Activated CD4-positive, alpha-beta T cell treated with anti-CD3 and anti-CD28 coated beads for 48 hours (primary cell): ENCODE results near the gene LSM4.
A peak's percentile ranks its signal among the peaks of the same experiment; 100 is the strongest.

Experiments used
- DNase-seq: peaks from one replicate; pipeline ENCODE4 v3.0.0-alpha.2; 2020

Gene LSM4

DNA sequence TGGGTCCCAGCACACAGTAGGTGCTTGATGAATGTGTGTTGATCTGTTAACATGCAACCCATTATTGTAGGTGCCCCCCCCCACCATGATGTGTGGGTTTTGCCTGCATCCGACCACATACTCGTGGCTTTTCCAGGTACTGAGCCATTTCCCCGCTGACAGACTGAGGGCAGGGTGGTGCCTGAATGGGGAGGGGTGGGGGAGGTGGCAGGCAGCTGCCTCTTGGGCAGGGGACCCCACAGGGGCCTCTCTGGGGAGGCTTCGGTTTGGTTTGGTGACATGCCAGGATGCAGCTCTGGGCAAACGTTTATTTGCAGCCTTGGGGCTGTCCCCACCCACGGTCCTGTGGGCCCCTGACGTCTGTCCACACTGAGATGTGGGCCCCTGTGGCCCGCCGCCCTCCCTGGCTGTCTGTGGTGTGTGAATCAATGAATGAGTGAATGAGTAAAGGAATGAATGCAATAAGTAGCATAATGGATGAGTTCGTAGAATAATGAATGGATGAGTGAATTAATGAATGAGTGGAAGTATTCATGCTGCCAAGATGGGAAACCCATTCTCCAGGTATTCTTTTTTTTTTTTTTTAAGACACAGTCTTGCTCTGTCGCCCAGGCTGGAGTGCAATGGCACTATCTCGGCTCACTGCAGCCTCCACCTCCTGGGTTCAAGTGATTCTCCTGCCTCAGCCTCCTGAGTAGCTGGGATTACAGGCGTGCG is 32.4 kb downstream of the LSM4 start:
- DNase-seq, result peak; percentile 96

DNA sequence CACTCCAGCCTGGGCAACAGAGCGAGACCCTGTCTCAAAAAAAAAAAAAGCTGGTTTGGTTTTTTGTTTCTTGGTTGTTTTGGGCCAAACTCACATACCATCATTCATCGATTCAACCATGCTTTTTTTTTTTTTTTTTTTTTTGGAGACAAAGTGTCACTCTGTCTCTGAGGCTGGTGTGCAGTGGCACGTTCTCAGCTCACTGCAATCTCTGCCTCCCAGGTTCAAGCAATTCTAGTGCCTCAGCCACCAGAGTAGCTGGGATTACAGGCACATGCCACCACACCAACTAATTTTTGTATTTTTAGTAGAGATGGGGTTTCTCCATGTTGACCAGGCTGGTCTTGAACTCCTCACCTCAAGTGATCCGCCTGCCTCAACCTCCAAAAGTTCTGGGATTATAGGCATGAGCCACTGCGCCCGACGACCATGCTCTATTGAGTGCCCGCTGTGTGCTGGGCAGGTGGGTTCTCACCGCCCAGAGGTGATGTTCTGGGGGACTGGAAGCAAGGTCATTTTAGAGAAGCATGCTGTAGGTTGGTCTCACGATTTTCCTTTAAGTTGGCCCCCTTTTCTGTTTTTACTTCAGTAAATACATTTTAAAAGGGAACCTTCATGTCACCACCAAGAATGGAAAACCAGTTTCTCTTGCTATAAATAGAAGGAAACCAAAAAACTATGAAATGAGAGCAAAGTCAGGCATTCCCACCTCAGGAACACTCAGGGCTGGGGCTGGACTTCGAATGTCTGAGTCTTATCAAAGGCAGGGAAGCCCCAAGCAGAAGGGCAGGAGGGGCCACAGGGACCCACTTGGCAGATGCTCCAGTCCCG is 33.2 kb downstream of the LSM4 start:
- no peak for DNase-seq

DNA sequence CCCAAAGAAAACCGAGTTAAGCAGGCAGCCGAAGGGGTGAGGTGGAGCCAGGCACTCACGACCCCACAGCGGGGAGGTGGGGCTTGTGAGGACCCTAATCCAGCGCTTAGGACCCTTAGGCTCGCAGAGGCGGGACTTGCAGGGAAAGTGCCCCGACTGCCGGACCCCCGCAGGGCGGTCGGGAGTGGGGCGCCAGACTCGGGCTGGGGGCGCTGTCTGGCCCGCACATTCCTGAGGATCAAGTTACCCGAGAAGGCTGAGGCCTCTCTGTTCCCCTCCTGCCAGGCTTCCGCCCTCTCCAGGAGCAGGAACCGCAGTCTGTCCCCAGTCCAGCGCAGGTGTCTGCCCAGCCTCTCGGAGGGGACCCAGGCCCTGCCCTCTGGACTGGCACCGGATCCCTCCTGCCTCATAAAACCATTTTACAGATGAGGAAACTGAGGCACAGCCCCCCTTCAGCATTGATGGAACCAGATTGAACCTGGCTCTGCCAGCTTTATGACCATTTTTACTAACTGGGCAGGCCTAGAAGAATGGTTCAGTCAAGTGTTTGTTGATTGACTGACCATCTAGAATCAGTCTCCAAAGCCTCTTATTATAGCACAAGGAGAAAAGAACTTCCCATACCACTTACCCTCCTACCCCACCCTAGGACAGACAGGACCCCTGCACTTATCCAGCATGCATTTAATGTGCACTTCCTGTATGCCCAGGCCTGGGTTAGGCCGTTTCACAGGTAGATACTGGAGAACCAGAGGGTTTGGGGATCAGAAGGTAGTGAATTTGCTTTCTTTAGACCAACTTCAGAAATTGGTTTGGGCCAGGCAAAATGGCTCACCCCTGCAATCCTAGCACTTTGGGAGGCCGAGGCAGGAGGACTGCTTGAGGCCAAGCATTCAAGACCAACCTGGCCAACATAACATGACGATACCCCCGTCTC is 34.8 kb downstream of the LSM4 start:
- DNase-seq, result no peak

DNA sequence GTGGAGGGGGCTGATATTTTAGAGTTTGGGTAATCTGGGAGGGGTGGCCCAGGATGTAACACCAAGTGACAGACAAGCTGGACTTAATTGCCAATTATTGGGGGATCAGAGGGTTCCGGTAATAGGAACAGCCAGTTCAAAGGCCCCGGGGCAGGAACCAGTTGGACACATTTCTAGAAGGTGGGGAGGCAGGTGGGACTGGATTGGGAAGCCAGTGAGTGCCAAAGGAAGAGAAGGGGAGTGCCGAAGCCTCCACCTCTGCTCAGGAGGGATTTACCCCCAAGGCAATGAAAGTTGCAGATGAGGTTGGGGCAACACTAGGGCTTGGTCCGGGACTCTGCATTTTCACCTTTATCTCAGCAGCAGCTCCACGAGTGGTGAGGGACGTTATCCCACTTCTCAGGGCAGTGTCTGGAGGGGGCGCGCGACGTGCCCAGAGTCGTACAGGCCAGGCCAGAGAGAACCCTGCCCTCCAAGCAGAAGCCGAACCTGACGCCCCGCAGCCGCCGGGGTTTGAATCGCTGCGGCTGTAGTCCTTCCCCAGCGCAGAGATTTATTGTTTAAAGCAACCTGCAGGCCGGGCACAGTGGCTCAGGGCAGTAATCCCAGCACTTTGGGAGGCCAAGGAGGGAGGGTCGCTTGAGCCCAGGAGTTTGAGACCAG is 35.8 kb downstream of the LSM4 start:
- DNase-seq, result no peak

DNA sequence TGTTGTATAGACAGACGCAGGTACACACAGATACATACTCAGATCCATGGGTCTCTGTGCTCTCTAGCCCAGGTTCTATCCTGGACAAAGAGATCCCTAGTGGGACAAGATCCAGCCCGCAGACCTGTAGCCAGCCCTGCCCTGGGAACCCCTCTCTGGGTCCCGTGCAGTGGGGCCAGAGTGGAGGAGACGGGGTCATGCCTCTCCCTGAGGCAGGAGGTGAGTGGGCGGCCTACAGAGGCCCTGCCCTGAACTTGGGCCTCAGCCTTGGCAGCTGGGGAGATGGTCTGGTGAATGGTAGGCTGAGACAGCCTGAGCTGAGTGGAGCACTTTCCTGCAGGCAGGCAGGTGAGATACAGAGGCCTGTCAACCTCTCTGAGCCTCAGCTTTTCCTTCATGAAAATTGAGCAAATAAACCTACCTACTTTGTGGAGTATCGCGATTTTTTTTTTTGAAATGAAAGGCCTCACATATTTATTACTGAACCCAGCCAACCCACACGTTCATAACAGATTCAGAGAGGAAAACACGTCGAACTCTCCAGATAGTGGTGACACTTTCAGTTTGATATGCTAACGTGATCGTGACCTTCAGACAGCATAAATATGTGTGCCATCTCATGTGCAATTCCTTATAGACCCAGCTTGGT is 38.0 kb downstream of the LSM4 start:
- peak; percentile 78 for DNase-seq

DNA sequence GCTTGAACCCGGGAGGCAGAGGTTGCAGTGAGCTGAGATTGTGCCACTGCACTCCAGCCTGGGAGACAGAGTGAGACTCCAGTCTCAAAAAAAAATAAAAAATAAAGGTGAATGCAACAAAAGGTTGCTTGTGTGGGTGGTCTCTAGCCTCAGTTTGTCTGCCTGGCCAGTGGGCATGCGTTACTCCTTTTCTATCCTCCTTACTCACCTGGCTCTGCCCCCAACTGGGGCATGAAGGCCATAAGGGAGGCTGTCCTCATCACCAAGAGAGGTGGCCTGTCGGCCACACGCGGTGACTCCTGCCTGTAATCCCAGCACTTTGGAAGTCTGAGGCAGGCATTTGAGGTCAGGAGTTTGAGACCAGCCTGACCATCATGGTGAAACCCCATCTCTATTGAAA is 39.5 kb downstream of the LSM4 start:
- DNase-seq, result no peak

DNA sequence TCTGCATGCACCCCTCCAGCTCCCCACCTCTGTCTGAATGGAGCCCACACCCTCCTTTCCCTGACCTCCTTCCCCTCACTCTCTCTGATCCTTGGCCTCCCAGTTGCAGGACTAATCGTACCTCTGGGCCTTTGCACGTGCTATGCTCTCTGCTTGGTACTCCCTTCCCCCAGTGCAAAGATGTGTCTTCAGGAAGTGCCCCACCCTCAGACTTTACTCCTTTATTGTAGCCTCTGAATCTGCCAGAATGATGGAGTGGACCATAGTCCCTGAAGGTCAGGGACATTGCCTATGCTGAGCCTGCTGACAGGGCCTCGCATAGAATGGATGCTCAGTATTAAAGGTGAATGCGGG is 40.1 kb downstream of the LSM4 start:
- DNase-seq, result peak; percentile 48

DNA sequence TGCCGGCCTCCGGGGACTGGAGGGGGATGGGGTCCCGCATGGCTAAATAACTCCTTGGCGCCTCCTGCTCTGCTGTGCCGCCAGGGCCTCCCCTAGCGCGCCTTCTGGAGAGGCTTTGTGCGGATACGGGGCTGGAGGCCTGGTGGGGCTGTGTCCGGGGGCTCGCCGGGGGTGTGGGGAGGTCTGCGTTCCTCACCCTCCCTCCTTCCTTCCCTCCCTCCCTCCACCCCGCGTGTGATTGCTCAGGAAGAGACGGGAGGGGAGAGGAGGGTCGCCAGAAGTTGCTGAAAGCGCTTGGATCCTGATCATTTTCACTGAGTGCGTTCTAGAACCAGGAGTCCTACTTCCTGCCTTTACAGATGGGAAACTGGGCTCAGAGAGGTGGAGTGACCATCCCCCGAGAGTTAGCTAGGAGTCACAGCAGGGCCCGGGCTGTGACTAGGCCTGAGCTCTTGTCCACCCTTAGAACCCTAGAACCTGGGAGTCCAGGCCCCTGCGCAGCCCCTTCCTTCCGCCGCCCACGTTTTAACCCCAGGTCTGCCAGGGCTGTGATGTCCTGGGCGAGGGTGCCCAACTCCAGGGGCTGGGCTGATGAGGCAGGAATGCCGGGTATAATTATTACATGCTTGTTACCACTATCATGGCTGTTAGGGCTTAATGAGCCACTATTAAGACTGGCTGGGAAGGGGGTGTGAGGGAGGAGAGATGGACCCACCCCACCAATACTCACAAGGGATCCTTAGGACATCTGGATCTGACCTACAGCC is 40.7 kb downstream of the LSM4 start:
- DNase-seq, result peak; percentile 52

DNA sequence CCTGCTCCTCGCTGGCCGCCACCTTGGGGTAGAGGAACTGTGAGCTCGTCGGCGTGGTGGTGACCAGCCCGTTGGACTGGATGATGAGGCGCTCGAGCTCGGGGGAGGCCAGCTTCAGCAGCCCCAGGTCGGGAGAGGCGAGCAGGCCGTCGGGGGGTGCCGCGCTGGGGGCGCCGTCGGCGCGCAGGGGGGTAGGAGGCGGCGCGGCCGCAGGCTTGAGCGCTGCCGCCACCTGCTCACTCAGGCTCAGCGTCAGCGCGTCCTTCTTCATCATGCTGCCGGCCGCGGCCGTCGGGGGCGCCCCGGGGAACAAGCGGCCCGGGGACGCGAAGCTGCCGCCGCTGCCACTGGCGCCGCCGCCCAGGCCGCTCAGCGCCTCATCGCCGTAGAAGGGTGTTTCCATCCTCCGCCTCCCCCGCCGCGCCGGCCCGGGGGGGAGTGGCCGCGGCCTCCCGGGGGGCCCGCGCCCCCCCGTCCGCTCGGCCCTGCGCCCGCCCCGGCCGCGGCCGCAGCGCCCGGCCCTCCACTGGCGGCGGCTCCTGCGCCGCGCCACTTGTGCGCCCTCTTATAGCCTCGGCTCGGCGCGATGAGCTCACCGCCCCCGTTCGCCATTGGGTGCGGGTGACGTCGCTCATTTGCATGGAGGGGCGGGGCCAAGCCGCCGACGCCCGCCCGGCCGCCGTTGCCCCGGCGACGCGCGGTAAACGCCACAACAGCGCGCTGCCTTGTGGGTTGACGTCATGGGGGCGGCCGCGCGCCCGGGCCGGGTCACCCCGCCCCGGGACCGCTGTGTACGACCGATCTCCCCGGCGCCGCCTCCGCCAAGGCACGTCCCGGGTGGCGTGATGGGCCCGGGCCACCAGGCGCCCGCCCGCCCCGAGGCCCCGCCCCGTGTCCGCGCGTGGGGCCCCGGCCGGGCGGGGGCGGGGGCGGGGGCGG is 41.5 kb downstream of the LSM4 start, which contains the start of gene JUND:
Gene JUND, minus strand, starts transcription at position 541 of the 939 bp plus-strand sequence. Its CDS starts 138 bp downstream, at position 403.
- DNase-seq, result peak; percentile 98

DNA sequence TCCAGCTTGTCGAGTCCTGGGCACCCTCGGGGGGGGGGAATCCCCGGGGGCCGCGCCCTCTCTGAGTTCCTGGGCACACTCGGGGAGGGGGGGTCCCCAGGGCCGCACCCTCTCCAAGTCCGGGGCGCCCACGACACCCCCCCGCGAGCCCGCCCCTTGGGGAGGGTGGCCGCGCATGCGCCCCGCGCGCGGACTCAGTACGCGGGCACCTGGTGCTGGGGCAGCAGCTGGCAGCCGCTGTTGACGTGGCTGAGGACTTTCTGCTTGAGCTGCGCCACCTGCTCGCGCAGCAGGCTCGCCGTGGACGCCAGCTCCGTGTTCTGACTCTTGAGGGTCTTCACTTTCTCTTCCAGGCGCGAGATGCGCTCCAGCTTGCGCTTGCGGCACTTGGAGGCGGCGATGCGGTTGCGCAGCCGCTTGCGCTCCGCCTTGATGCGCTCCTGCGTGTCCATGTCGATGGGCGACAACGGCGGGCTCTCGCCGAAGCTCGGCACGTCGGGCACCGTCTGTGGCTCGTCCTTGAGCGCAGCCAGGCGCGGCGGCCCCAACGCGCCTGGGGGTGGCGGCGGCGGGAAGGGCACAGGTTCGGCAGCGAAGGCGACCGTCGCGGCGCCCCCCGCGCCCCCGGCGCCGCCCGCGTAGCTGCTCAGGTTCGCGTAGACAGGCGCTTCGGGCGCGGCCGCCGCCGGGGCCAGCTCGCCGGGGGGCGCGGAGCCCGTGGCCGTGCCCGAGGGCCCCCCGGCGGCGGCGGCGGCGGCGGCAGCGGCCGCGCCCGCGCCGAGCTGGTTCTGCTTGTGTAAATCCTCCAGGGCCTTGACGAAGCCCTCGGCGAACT is 42.4 kb downstream of the LSM4 start:
- DNase-seq, result peak; percentile 78

DNA sequence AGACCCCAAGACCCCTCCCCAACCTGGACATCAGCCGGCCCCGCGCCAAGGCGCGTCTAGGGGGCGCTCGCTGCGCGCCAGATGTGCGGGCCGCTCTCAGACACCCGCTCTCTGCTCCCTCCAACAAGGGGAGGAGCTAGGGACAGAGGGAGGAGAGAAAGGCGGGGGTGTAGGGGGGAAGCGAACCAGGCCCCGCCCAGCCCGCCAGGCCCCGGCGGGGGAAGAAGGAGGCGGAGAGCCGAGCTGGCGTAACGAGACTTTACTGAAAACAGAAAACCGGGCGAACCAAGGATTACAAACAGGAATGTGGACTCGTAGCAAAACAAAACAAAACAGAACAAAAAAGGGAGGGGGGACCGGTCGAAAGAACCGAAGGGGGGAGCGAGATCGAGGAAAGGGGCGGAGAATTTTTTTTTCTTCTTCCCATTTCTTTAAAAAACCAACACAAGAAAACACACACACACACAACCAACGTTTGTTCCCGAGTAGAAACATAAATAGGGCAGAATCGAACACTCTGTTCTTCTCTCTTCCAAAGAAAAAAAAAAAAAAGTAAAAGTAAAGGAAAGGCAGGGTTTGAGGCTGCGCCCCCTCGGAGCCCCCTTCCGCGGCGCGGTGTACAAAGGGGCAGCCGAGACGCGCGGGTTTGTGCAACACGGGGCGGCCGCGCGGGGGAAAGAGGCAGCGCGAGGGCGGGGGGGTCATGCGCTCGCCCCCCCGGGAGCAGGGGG is 43.2 kb downstream of the LSM4 start:
- peak; percentile 93 for DNase-seq

DNA sequence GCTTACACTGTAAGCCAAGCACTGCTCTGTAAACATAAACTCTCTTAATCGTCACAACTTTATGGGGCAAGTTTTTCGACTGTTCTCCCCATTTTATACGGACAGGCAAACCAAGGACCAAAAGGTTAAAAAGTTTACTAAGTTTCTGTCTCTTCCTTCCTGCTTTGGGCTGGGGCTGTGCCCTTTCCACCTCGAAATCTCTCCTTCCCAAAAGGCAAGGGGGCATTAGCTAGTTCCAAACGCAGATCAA is 43.7 kb downstream of the LSM4 start:
- no peak for DNase-seq

DNA sequence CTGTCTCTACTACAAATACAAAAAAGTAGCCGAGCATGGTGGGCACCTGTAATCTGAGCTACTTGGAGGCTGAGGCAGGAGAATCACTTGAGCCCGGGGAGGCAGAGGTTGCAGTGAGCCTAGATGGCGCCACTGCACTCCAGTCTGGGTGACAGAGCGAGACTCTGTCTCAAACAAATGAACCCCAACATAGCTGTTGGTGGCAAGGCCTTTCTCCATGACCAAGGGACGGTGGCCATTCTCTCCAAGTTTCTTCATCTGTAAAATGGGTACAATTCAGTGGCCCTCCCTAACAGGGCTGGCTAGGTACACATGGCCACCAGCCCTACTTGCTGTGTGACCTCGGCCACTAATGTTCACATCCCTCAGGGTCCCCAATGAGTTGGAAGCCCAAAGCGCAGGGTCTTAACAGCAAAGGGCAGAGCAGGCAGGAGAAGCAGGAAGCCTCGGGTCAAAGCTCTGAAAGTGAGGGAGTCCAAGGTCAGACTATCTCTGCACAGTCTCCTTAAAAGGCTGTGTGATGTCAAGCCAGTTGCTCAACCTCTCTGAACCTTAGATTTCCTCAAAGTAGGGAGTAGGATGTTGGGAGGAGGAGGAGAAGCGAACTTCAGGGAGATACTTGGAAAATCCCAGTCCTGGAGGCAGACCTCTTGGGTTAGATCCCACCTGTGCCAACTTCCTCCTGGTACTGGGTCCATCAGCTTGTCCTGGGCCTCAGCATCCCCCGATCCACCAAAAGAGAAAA is 44.2 kb downstream of the LSM4 start:
- DNase-seq, result peak; percentile 71

DNA sequence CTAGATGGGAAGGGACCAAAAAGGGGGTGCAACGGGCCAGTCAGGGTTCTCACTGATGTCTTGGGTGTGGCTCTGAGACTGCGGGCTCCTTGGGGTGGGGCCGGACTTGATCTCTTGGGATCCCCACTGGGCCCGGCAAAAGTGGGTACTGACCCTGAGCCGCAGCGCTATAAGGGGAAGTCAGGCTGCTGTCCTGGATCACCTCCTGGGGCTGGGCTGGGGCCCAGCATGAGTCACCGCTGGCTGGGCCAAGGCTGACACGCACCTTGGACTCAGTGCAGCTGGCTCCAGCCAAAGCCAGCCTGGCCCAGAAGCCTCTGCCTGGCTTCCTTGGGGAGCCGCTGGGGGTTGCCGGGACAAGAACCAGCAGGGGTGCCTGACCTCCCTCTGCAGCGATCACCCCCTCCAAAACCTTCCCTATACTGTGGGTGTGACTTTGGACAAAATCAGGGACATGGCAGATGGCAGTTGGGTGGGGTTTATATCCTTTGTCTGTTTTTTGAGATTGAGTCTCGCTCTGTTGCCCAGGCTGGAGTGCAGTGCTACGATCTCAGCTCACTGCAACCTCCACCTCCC is 48.0 kb downstream of the LSM4 start:
- no peak for DNase-seq

DNA sequence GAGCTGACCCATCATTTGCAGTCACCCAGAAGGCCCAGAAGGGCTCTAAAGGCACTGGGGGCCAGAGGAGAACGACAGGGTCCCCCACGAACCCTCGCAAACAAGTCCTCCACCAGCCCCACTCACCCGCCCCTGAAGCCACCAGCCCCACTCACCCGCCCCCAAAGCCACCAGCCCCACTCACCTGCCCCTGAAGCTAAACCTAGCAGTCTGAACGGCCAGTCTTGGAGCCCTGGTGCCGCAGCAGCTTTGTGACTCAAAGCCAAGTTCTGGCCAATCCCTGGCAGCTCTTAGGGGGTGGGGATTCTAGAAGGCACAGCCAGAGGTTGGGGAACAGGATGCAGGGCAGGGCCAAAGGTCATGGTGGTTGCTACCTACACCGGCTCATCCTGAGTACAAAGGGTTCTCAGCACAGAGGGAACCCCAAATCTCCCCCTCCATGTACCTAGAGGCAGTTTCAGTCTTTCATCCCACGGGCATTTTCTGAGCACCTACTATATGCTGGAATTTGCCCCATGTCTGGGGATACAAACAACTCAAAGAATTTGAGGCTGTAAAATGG is 48.6 kb downstream of the LSM4 start, which contains the start of gene IQCN:
Gene IQCN, minus strand, starts transcription at position 234 of the 562 bp plus-strand sequence. CDS start 4,974 bp downstream, outside the sequence.
- DNase-seq, result peak; percentile 43

DNA sequence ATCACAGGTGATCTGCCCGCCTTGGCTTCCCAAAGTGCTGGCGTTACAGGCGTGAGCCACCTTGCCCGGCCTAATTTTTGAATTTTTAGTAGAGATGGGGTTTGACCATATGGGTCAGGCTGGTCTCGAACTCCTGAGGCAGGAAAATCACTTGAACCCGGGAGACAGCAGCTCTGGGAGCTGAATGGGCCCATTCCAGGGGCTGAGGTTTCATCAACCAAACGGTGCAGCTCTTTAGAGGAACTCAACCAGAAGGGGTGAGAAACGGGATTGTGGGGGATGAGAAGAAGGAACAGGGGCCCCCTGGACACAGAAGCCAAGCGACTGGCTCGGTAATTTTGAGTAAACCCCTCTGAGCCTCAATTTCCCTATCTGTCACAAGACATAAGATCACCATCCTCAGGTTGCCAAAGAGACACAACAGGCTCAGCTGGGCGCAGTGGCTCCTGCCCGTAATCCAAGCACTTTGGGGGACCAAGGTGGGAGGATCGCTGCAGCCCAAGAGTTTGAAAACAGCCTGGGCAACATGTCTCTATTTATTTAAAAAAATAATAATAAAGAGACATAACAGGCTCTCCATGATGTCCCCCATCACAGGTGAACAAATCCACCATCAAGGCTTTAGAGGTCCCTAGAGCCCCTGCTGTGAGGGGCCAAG is 49.2 kb downstream of the LSM4 start:
- DNase-seq, result no peak

DNA sequence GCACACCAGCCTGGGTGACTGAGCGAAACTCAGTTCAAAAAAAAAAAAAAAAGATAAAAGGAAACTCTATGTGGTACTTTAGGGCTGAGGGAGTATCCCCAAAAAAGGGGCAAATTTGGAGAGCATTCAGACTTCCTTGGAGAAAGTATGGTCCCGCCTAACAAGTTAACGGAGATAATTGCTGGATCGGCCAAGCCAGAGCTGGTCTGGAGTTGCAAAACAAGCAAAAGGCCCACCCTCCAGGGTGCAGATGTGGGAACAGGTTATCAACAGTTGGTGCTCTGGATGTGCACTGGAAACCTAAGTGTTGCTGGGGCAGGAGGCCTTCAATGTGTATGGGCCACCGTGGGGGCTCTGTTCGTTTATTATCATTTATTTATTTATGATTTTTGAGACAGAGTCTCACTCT is 51.4 kb downstream of the LSM4 start:
- DNase-seq, result no peak
